ENCODE measurements around the gene DLG2. TPM values are rescaled to one million over a fixed set of nuclear protein-coding genes. Genes with fewer than 3 reads are reported as not detected.

Gene DLG2
- total RNA-seq, 1 experiment from 2014 or later = 17.5 TPM

- TF ChIP-seq JAZF1 (CRISPR knock-in tag; IDR thresholded peaks at IDR 0.05) (no peak), ZNF532 (CRISPR knock-in tag; IDR thresholded peaks at IDR 0.05; ENCODE audit: borderline replicate concordance) (no peak), ETV6 (CRISPR knock-in tag; IDR thresholded peaks at IDR 0.05) (no peak), TP53 (CRISPR knock-in tag; IDR thresholded peaks at IDR 0.05) (no peak), ZNF671 (CRISPR knock-in tag; IDR thresholded peaks at IDR 0.05) (no peak), FOXK1 (CRISPR knock-in tag; IDR thresholded peaks at IDR 0.05) (no peak), ARID4B (CRISPR knock-in tag; IDR thresholded peaks at IDR 0.05; ENCODE audit: borderline replicate concordance) (no peak), FOXJ3 (CRISPR knock-in tag; IDR thresholded peaks at IDR 0.05; ENCODE audit: borderline replicate concordance) (no peak), HMGA2 (CRISPR knock-in tag; IDR thresholded peaks at IDR 0.05) (no peak), NR2C2 (CRISPR knock-in tag; IDR thresholded peaks at IDR 0.05) (no peak), AR (CRISPR knock-in tag; IDR thresholded peaks at IDR 0.05) (no peak), ZNF396 (CRISPR knock-in tag; IDR thresholded peaks at IDR 0.05; ENCODE audit: borderline replicate concordance) (no peak)
- peaks cover 31% of the 10 kb centered on the region for H3K9me3 Mint-ChIP-seq
- ChIA-PET CTCF (no interaction called here), POLR2A (no interaction called here)
- DNase-seq (ENCODE audit: low spot score) (no peak), ATAC-seq (no peak)
- H3K27ac Mint-ChIP-seq = no peak overlapping the region
- peaks cover 8% of the 10 kb centered on the region for H3K36me3 Mint-ChIP-seq
- no peak overlapping the region for H3K4me3 Mint-ChIP-seq
- H3K27me3 Mint-ChIP-seq (ENCODE audit: low read depth) = no peaks in the 10 kb centered on the region; the same call in 1 of the 2 replicates
- H3K4me1 Mint-ChIP-seq = peaks cover 16% of the 10 kb centered on the region
Observed at GRCh38 chr11:85483861-85484260, 143.3 kb downstream of the DLG2 start.

- no peak for ATAC-seq
- Mint-ChIP-seq H3K27ac (no peak overlapping the region), H3K27me3 (ENCODE audit: low read depth) (no peaks in the 10 kb centered on the region; the same call in 1 of the 2 replicates), H3K4me3 (no peak overlapping the region), H3K4me1 (peaks cover 5% of the 10 kb centered on the region), H3K9me3 (peaks cover 20% of the 10 kb centered on the region), H3K36me3 (peaks cover 8% of the 10 kb centered on the region)
- ChIA-PET CTCF (no interaction called here), POLR2A (no interaction called here)
- no peak for DNase-seq (ENCODE audit: low spot score)
- no peak for TF ChIP-seq EMX1 (CRISPR knock-in tag; IDR thresholded peaks at IDR 0.05)
- no peak for TF ChIP-seq ZNF281 (CRISPR knock-in tag; IDR thresholded peaks at IDR 0.05)
- TF ChIP-seq MYBL2 (CRISPR knock-in tag; IDR thresholded peaks at IDR 0.05) = no peak
- TF ChIP-seq IRF1 (CRISPR knock-in tag; IDR thresholded peaks at IDR 0.05) = no peak
- TF ChIP-seq GABPB1 (CRISPR knock-in tag; IDR thresholded peaks at IDR 0.05) = no peak
- TF ChIP-seq ZNF396 (CRISPR knock-in tag; IDR thresholded peaks at IDR 0.05; ENCODE audit: borderline replicate concordance) = no peak
- TF ChIP-seq ZNF671 (CRISPR knock-in tag; IDR thresholded peaks at IDR 0.05) = no peak
- no peak for TF ChIP-seq ERG (CRISPR knock-in tag; IDR thresholded peaks at IDR 0.05)
- TF ChIP-seq NR3C1 (CRISPR knock-in tag; conservative IDR thresholded peaks at IDR 0.05; ENCODE audit: low read depth) = no peak
Observed at GRCh38 chr11:85481862-85482261, 145.3 kb downstream of the DLG2 start.

Data from WTC11 (cell line).